Endothelial cell of umbilical vein (primary cell): ENCODE data around the gene TMEM82. TPM values are rescaled to one million over a fixed set of nuclear protein-coding genes. Genes with fewer than 3 reads are reported as not detected.

ENCODE experiments used
- BruUV-seq: library from RNA; stranded (reverse); fragments of 400-500 nt; replicated peaks from 2 replicates; lab custom pipeline; 2021; lab: Mats Ljungman, UMichigan
- CTCF ChIA-PET: fragments of 300-600, 350-600 bp; sonication (Branson Sonifier 250); formaldehyde crosslinking; loops from one replicate; lab custom pipeline; 2021; ENCODE audit warnings: antibody characterized with exemption, inconsistent platforms; lab: Charles Lee
- POLR2A ChIA-PET: fragments of 300-600, 350-600 bp; sonication (Branson Sonifier 250); formaldehyde crosslinking; loops from one replicate; lab custom pipeline; 2021; ENCODE audit warnings: antibody characterized with exemption, inconsistent platforms; lab: Charles Lee
- DNase-seq: peaks from one replicate; pipeline ENCODE4 v3.0.0-alpha.2; 2011; ENCODE audit warnings: low read depth, low spot score
- FAIRE-seq: peaks from 2 replicates; lab custom pipeline; 2011; peaks lifted over from hg19 to GRCh38; lab: Jason Lieb, UNC
- H2AFZ ChIP-seq: 2 replicates; pipeline ENCODE4 v1.6.0; 2012; ENCODE audit warnings: low read depth, low read length, control low read depth, inconsistent platforms
- H3K27ac ChIP-seq: 2 replicates; pipeline ENCODE4 v1.5.1; 2011; ENCODE audit warnings: low read depth, mild to moderate bottlenecking, control low read depth, low read length, moderate library complexity; ENCODE audit not compliant: insufficient read depth
- H3K27me3 ChIP-seq, 2 experiments: 2 replicates each; pipeline versions ENCODE4 v1.6.0 to v1.6.1; 2011; ENCODE audit warnings: low read length in 2 of 2, mixed read lengths in 1 of 2; ENCODE audit not compliant: control insufficient read depth in 2 of 2, insufficient read depth in 2 of 2
- H3K36me3 ChIP-seq, 2 experiments: 2 replicates in 1 of 2; 3 replicates in 1 of 2; pipeline ENCODE4 v1.5.1; 2011; ENCODE audit warnings: low read length in 2 of 2, mild to moderate bottlenecking in 1 of 2, moderate library complexity in 1 of 2; ENCODE audit not compliant: control insufficient read depth in 2 of 2, insufficient read depth in 2 of 2; ENCODE audit errors: extremely low read depth in 1 of 2
- H3K4me1 ChIP-seq: 3 replicates; pipeline ENCODE4 v1.5.1; 2011; ENCODE audit warnings: mild to moderate bottlenecking, low read length; ENCODE audit not compliant: control insufficient read depth, insufficient read depth; ENCODE audit errors: extremely low read depth
- H3K4me2 ChIP-seq: 2 replicates; pipeline ENCODE4 v1.6.1; 2011; ENCODE audit warnings: low read length, control low read depth, mixed read lengths; ENCODE audit not compliant: insufficient read depth
- H3K4me3 ChIP-seq, 3 experiments: fragments of 200-600 bp in 1 of 3; sonication (generic), shearing (Covaris generic) in 1 of 3; replicated peaks in 1 of 3; 2 replicates each; pipeline ENCODE4 v1.5.1; 2011 to 2016; ENCODE audit warnings: control low read depth in 3 of 3, low read length in 3 of 3, mild to moderate bottlenecking in 2 of 3, inconsistent platforms in 1 of 3, low read depth in 1 of 3, moderate library complexity in 1 of 3; ENCODE audit not compliant: insufficient read depth in 1 of 3
- H3K79me2 ChIP-seq: 2 replicates; pipeline ENCODE4 v1.6.0; 2012; ENCODE audit warnings: low read length, inconsistent platforms; ENCODE audit not compliant: control insufficient read depth, insufficient read depth
- H3K9ac ChIP-seq: replicated peaks from 2 replicates; pipeline ENCODE3; 2011; ENCODE audit warnings: low read length, control low read depth; ENCODE audit not compliant: insufficient read depth; ENCODE audit errors: extremely low read depth
- H3K9me1 ChIP-seq: replicated peaks from 3 replicates; pipeline ENCODE4 v1.6.0; 2011; ENCODE audit warnings: mild to moderate bottlenecking, low read length; ENCODE audit not compliant: control insufficient read depth, insufficient read depth; ENCODE audit errors: extremely low read depth
- H3K9me3 ChIP-seq: replicated peaks from 2 replicates; pipeline ENCODE4 v1.5.1; 2012; ENCODE audit warnings: low read length, inconsistent platforms; ENCODE audit not compliant: control insufficient read depth, insufficient read depth
- H4K20me1 ChIP-seq: replicated peaks from 2 replicates; pipeline ENCODE3; 2011; ENCODE audit warnings: mild to moderate bottlenecking, low read length; ENCODE audit not compliant: control insufficient read depth, insufficient read depth; ENCODE audit errors: extremely low read depth
- FOS ChIP-seq: IDR thresholded peaks from 2 replicates; pipeline ENCODE4 v1.6.1; 2011; ENCODE audit warnings: mild to moderate bottlenecking, low read length, moderate library complexity, borderline replicate concordance; ENCODE audit not compliant: insufficient read depth
- MAX ChIP-seq: IDR thresholded peaks from 2 replicates; pipeline ENCODE4 v1.6.1; 2011; ENCODE audit not compliant: insufficient read depth, insufficient read length
- MYC ChIP-seq: IDR thresholded peaks from one replicate; pipeline ENCODE4 v1.6.1; 2011; ENCODE audit warnings: mild to moderate bottlenecking, low read depth, low read length
- POLR2AphosphoS5 ChIP-seq: IDR thresholded peaks from 2 replicates; pipeline ENCODE4 v1.6.1; 2012; ENCODE audit warnings: low read depth, mild to moderate bottlenecking, control low read depth, low read length, moderate library complexity; ENCODE audit not compliant: insufficient read depth
- dilution Hi-C: fragments of 300-500 bp; cut with MboI; formaldehyde crosslinking; loops from one replicate; pipeline ENCODE4 v1.15.0; 2019; ENCODE audit warnings: low sequenced_read_pairs; ENCODE audit not compliant: extremely low pct_ligation_motif_present
- intact Hi-C: fragments of 100-400 bp; cut with micrococcal nuclease; formaldehyde crosslinking; loops from one replicate; pipeline ENCODE4 v1.10.0; 2022
- polyA plus RNA-seq, 4 experiments: library from polyadenylated mRNA; depleted of rRNA in 3 of 4; stranded (reverse) in 3 of 4; unstranded in 1 of 4; fragments of >200 nt; gene quantifications; 2 replicates each; pipeline versions ENCODE4 v1.2.1 to v1.2.3, GENCODE V29; 2011 to 2012; ENCODE audit warnings: missing spikeins in 1 of 4
- total RNA-seq: library from RNA; stranded (reverse); gene quantifications from 2 replicates; pipeline ENCODE4 v1.2.3, GENCODE V29; 2021

The TMEM82 gene
- total and polyA plus RNA-seq, 2 donors (not counting 3 experiments of a cell fraction or from before 2014, with no cell fraction given) = not detected

- H3K4me2 ChIP-seq = no peak overlapping the region
- peaks cover 11 to 28% of the 10 kb centered on the region in 2 experiments for H3K36me3 ChIP-seq
- no peaks in the 10 kb centered on the region for H4K20me1 ChIP-seq
- H3K4me1 ChIP-seq = no peaks in the 10 kb centered on the region
- POLR2A ChIA-PET = interaction anchor here (0.6 kb wide), 1 partner anchor 8 kb away, joined by 13 read pairs; no protein-coding TSS in a partner anchor
- intact Hi-C loops = no loop called here
- H3K79me2 ChIP-seq = peaks cover 2% of the 10 kb centered on the region
- no TSS peak for BruUV-seq
- DNase-seq = no peak
- CTCF ChIA-PET = interaction anchor here (1.3 kb wide), 1 partner anchor 209 kb away, joined by 3 read pairs; no protein-coding TSS in a partner anchor
- H3K9me3 ChIP-seq = no peaks in the 10 kb centered on the region
- no peak overlapping the region for H3K4me3 ChIP-seq
- H3K27ac ChIP-seq = no peak overlapping the region
- no peaks in the 10 kb centered on the region for H3K9me1 ChIP-seq
- no peaks in the 10 kb centered on the region for H3K27me3 ChIP-seq
- H2AFZ ChIP-seq = no peak overlapping the region
- H3K9ac ChIP-seq = no peak overlapping the region
- FAIRE-seq = no peak
- dilution Hi-C loops = no loop called here
- TF ChIP-seq POLR2AphosphoS5 = peak; percentile 12
- TF ChIP-seq MAX = no peak
These were observed 44.3 kb downstream of the TMEM82 start for GRCh38 chr1:15786581-15786980.

- dilution Hi-C loops = no loop called here
- Histone ChIP-seq H3K27me3 (no peaks in the 10 kb centered on the region), H3K9ac (no peak overlapping the region), H3K4me1 (no peaks in the 10 kb centered on the region), H3K9me1 (no peaks in the 10 kb centered on the region), H3K79me2 (no peaks in the 10 kb centered on the region), H3K36me3 (peaks cover 7 to 15% of the 10 kb centered on the region in 2 experiments), H3K27ac (no peak overlapping the region), H4K20me1 (no peaks in the 10 kb centered on the region), H2AFZ (no peak overlapping the region), H3K9me3 (no peaks in the 10 kb centered on the region), H3K4me2 (no peak overlapping the region), H3K4me3 (no peak overlapping the region)
- intact Hi-C loops = no loop called here
- ChIA-PET POLR2A (no interaction called here), CTCF (interaction anchor here (1.0 kb wide), 1 partner anchor 169 kb away, joined by 4 read pairs; no protein-coding TSS in a partner anchor)
- TF ChIP-seq POLR2AphosphoS5 (no peak), MYC (no peak), FOS (peak; percentile 30)
- BruUV-seq = no TSS peak
- peak; percentile 53 for DNase-seq
- peak; percentile 72 for FAIRE-seq
These were observed 46.5 kb downstream of the TMEM82 start for GRCh38 chr1:15788624-15789301.
